Neural progenitor cell (in vitro differentiated cells): ENCODE results near the gene TUBB2B. TPM values are rescaled to one million over a fixed set of nuclear protein-coding genes. Genes with fewer than 3 reads are reported as not detected.
"Not testable (repeated sequence)": the region's sequence is repeated elsewhere in the genome, so short reads cannot be mapped to it uniquely, and the experiment has no call there.

ENCODE experiments used
- DNase-seq: peaks from one replicate; pipeline ENCODE4 v3.0.0-alpha.2; 2016; ENCODE audit warnings: low spot score
- H2AFZ ChIP-seq: fragments of 200-600 bp; sonication (generic); replicated peaks from 2 replicates; pipeline ENCODE4 v1.6.1; 2016; ENCODE audit warnings: antibody characterized with exemption
- H3F3A ChIP-seq: fragments of 200-600 bp; sonication (generic); 2 replicates; pipeline ENCODE4 v1.6.1; 2016; ENCODE audit warnings: antibody characterized with exemption, low read depth
- H3K27ac ChIP-seq: fragments of 200-600 bp; sonication (generic); 2 replicates; pipeline ENCODE4 v1.5.1; 2016; ENCODE audit warnings: mild to moderate bottlenecking
- H3K27me3 ChIP-seq: fragments of 200-600 bp; sonication (generic); 2 replicates; pipeline ENCODE4 v1.6.1; 2016; ENCODE audit warnings: mild to moderate bottlenecking, moderate library complexity
- H3K36me3 ChIP-seq: fragments of 200-600 bp; sonication (generic); 2 replicates; pipeline ENCODE4 v1.5.1; 2016
- H3K4me1 ChIP-seq: fragments of 200-600 bp; sonication (generic); 2 replicates; pipeline ENCODE4 v1.6.1; 2016; ENCODE audit warnings: mixed run types
- H3K4me2 ChIP-seq: fragments of 200-600 bp; sonication (generic); 2 replicates; pipeline ENCODE4 v1.6.1; 2016
- H3K4me3 ChIP-seq: fragments of 200-600 bp; sonication (generic); 2 replicates; pipeline ENCODE4 v1.5.1; 2016
- H3K79me2 ChIP-seq: fragments of 200-600 bp; sonication (generic); 2 replicates; pipeline ENCODE4 v1.6.1; 2016; ENCODE audit warnings: low read depth
- H3K9ac ChIP-seq: fragments of 200-600 bp; sonication (generic); 2 replicates; pipeline ENCODE4 v1.6.1; 2016
- H3K9me3 ChIP-seq: fragments of 200-600 bp; sonication (generic); 2 replicates; pipeline ENCODE4 v1.5.1; 2016; ENCODE audit warnings: low read depth
- H4K20me1 ChIP-seq: fragments of 200-600 bp; sonication (generic); 2 replicates; pipeline ENCODE4 v1.6.1; 2016; ENCODE audit warnings: low read depth
- H3K27ac Mint-ChIP-seq: 3 replicates; pipeline ENCODE4 v1.8.0; 2021; ENCODE audit warnings: mixed read lengths
- H3K27me3 Mint-ChIP-seq: 2 replicates; pipeline ENCODE4 v1.8.0; 2022; ENCODE audit warnings: low read depth, mild to moderate bottlenecking, inconsistent platforms, moderate library complexity, mixed read lengths; ENCODE audit not compliant: insufficient read depth
- H3K36me3 Mint-ChIP-seq: 3 replicates; pipeline ENCODE4 v1.8.0; 2021; ENCODE audit warnings: mixed read lengths
- H3K4me1 Mint-ChIP-seq: 3 replicates; pipeline ENCODE4 v1.8.0; 2021; ENCODE audit warnings: mixed read lengths
- H3K4me3 Mint-ChIP-seq: 3 replicates; pipeline ENCODE4 v1.8.0; 2021; ENCODE audit warnings: mild to moderate bottlenecking, moderate library complexity, mixed read lengths
- H3K9me3 Mint-ChIP-seq: 3 replicates; pipeline ENCODE4 v1.8.0; 2020; ENCODE audit warnings: mixed read lengths
- EZH2 ChIP-seq: fragments of 200-600 bp; sonication (generic); IDR thresholded peaks from 2 replicates; pipeline ENCODE4 v1.6.1; 2017; ENCODE audit warnings: antibody characterized with exemption, mild to moderate bottlenecking, moderate library complexity
- EZH2phosphoT487 ChIP-seq: fragments of 200-600 bp; sonication (generic); IDR thresholded peaks from 2 replicates; pipeline ENCODE4 v1.6.1; 2017; ENCODE audit warnings: antibody characterized with exemption
- total RNA-seq: library from RNA; depleted of rRNA; stranded (reverse); fragments of >200 nt; gene quantifications from 2 replicates; pipeline ENCODE4 v1.2.3, GENCODE V29; 2015; ENCODE audit warnings: low replicate concordance
- TF ChIP-seq, protein P1 (sequence below): fragments of 200-600 bp; sonication (generic); IDR thresholded peaks from 2 replicates; pipeline ENCODE4 v1.5.1; 2017; ENCODE audit warnings: antibody characterized with exemption, mild to moderate bottlenecking

Gene TUBB2B
- total RNA-seq, 1 donor from 2014 or later: 362 TPM

DNA sequence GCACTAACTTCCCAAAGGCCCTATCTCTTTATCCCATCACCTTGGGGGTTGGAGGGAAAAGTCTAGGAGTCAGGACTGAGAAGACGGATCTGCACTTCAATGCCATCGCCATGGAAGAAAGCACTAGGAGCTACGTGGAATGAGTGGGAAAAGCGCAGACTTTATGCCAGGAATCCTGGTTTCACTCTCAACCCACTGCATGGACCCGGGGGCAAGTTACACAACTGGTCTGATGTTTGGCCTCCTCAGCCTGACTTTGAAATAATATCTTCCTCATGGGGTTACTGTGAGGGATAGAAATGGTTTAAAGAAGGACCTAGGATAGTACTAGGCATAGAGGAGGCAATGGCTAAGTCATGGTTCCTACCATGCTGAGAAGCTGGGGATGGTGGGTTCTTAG is 17.8 kb upstream of the TUBB2B start:
- Mint-ChIP-seq H3K4me3 (no peak overlapping the region), H3K9me3 (no peaks in the 10 kb centered on the region), H3K4me1 (peaks cover 52% of the 10 kb centered on the region), H3K36me3 (peaks cover 28% of the 10 kb centered on the region), H3K27me3 (peaks cover 10% of the 10 kb centered on the region), H3K27ac (no peak overlapping the region)
- Histone ChIP-seq H3K9ac (no peak overlapping the region), H4K20me1 (no peaks in the 10 kb centered on the region), H2AFZ (no peak overlapping the region), H3F3A (peaks cover 22% of the 10 kb centered on the region), H3K27me3 (no peaks in the 10 kb centered on the region), H3K9me3 (no peaks in the 10 kb centered on the region), H3K4me2 (no peak overlapping the region), H3K4me3 (no peak overlapping the region), H3K36me3 (no peaks in the 10 kb centered on the region), H3K4me1 (peaks cover 35% of the 10 kb centered on the region), H3K27ac (no peak overlapping the region), H3K79me2 (no peaks in the 10 kb centered on the region)
- TF ChIP-seq, protein P1, sequence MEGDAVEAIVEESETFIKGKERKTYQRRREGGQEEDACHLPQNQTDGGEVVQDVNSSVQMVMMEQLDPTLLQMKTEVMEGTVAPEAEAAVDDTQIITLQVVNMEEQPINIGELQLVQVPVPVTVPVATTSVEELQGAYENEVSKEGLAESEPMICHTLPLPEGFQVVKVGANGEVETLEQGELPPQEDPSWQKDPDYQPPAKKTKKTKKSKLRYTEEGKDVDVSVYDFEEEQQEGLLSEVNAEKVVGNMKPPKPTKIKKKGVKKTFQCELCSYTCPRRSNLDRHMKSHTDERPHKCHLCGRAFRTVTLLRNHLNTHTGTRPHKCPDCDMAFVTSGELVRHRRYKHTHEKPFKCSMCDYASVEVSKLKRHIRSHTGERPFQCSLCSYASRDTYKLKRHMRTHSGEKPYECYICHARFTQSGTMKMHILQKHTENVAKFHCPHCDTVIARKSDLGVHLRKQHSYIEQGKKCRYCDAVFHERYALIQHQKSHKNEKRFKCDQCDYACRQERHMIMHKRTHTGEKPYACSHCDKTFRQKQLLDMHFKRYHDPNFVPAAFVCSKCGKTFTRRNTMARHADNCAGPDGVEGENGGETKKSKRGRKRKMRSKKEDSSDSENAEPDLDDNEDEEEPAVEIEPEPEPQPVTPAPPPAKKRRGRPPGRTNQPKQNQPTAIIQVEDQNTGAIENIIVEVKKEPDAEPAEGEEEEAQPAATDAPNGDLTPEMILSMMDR: no peak
- DNase-seq: no peak

DNA sequence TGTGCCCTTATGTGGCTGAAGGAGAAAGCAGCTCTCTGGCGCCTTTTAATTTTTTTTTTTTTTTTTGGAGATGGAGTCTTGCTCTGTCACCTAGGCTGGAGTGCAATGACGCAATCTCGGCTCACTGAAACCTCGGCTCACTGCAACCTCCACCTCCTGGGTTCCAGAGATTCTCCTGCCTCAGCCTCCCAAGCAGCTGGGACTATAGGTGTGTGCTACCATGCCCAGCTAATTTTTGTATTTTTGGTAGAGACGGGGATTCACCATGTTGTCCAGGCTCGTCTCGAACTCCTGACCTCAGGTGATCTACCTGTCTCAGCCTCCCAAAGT is 17.3 kb upstream of the TUBB2B start:
- not testable (repeated sequence) for H3K9me3 Mint-ChIP-seq, H4K20me1 ChIP-seq, H3K9me3 ChIP-seq, H3K27me3 ChIP-seq, H3K27ac ChIP-seq, H3K4me3 ChIP-seq, H3K4me3 Mint-ChIP-seq, H3K79me2 ChIP-seq, H3K9ac ChIP-seq, H2AFZ ChIP-seq, H3K4me2 ChIP-seq, DNase-seq, H3K27ac Mint-ChIP-seq, H3K36me3 ChIP-seq
- Histone ChIP-seq H3F3A (peaks cover 18% of the 10 kb centered on the region), H3K4me1 (peaks cover 31% of the 10 kb centered on the region)
- Mint-ChIP-seq H3K4me1 (peaks cover 52% of the 10 kb centered on the region), H3K36me3 (peaks cover 28% of the 10 kb centered on the region), H3K27me3 (peaks cover 10% of the 10 kb centered on the region)

DNA sequence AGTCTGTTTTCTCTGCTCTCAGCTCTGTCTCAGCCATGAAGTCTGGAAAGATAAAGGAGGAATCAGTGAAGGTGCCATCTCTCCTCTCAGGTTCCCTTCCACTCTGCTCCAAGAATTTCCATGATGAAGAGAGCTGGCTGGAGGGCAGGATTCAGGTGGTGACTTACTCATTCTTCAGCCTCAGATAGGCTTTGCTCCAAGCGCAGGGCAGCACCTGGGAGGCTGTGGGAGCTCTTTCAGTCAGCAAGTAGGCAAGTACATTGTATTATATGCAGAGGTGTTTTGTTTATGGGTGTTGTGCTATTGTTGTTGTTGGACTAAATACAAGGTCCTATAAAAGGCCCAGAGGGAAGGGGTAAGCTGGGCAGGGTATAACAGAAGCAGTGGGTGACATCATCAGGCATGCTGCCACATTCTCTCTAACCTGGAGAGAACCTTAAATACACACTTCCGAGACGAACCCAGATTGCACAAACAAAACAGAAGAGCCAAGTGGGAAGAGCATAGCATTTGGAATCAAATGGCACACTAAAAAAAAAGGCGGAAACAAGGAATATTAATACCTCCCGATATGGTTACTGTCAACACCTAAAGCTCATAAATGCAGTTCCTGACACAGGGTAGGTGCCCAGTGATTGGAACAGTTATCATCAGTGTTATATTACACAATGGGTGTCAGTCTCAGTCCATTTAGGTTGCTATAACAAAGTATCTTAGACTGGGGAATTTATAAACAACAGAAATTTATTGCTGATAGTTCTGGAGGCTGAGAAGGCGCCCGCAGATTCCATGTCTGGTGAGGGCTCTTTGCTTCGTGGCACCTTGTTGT is 16.8 kb upstream of the TUBB2B start:
- H3K27ac Mint-ChIP-seq: no peak overlapping the region
- Histone ChIP-seq H3K4me2 (no peak overlapping the region), H3K36me3 (no peaks in the 10 kb centered on the region), H3K9ac (no peak overlapping the region), H3K79me2 (no peaks in the 10 kb centered on the region), H4K20me1 (no peaks in the 10 kb centered on the region), H3K9me3 (no peaks in the 10 kb centered on the region), H3K4me3 (no peak overlapping the region), H3K27me3 (no peaks in the 10 kb centered on the region), H3K27ac (no peak overlapping the region), H3F3A (peaks cover 13% of the 10 kb centered on the region), H2AFZ (no peak overlapping the region), H3K4me1 (peaks cover 25% of the 10 kb centered on the region)
- no peak for DNase-seq
- TF ChIP-seq EZH2 (no peak), EZH2phosphoT487 (no peak)
- TF ChIP-seq, protein P1: no peak
- peak overlapping the region; percentile 6 for H3K4me3 Mint-ChIP-seq
- H3K36me3 Mint-ChIP-seq: peaks cover 28% of the 10 kb centered on the region
- H3K27me3 Mint-ChIP-seq: peaks cover 8% of the 10 kb centered on the region
- no peaks in the 10 kb centered on the region for H3K9me3 Mint-ChIP-seq
- peaks cover 50% of the 10 kb centered on the region for H3K4me1 Mint-ChIP-seq

DNA sequence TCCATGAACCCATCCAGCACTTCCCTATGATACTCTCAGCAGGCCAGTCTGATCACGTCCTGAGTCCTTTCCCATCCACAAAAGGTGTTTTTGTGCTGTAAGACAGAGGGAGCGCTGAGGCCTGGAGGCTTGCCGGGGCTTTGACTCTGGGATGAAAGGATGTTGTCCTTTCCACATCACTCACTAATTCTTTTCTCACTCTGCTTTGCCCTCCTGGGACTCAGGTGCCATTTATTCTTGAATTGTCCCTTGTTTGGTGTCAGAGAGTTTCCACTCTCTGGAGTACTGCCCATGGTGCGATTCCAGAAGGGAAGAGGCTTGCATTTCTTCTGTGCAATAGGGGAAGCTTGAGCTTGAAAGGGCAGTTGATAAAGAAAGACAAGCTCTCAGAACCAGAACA is 15.3 kb upstream of the TUBB2B start:
- no peak overlapping the region for H3K9ac ChIP-seq
- no peaks in the 10 kb centered on the region for H3K9me3 ChIP-seq
- no peaks in the 10 kb centered on the region for H3K36me3 ChIP-seq
- no peaks in the 10 kb centered on the region for H4K20me1 ChIP-seq
- H3F3A ChIP-seq: peaks cover 16% of the 10 kb centered on the region
- H3K36me3 Mint-ChIP-seq: peaks cover 35% of the 10 kb centered on the region
- no peak overlapping the region for H2AFZ ChIP-seq
- no peak overlapping the region for H3K4me3 ChIP-seq
- H3K4me2 ChIP-seq: peak overlapping the region; percentile 19
- no peak for DNase-seq
- no peak overlapping the region for H3K27ac Mint-ChIP-seq
- no peaks in the 10 kb centered on the region for H3K9me3 Mint-ChIP-seq
- no peaks in the 10 kb centered on the region for H3K27me3 ChIP-seq
- peak overlapping the region; percentile 34 for H3K4me3 Mint-ChIP-seq
- H3K79me2 ChIP-seq: no peaks in the 10 kb centered on the region
- peaks cover 8% of the 10 kb centered on the region for H3K27me3 Mint-ChIP-seq
- H3K4me1 ChIP-seq: peaks cover 16% of the 10 kb centered on the region
- H3K27ac ChIP-seq: no peak overlapping the region
- TF ChIP-seq EZH2phosphoT487 (no peak), EZH2 (no peak)
- TF ChIP-seq, protein P1: no peak
- peaks cover 46% of the 10 kb centered on the region for H3K4me1 Mint-ChIP-seq

DNA sequence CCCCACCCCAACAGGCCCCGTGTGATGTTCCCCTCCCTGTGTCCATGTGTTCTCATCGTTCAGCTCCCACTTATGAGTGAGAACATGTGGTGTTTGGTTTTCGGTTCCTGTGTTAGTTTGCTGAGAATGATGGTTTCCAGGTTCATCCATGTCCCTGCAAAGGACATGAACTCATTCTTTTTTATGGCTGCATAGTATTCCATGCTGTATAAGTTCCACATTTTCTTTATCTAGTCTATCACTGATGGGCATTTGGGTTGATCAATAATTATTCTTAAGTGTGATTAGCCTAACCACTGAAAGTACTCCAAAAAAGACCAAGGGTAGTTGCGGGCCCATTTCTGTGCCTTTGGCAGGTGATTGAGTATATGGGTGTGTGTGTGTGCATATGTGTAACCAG is 14.3 kb upstream of the TUBB2B start:
- not testable (repeated sequence) for H3K36me3 ChIP-seq, H3K4me2 ChIP-seq, H3K4me3 Mint-ChIP-seq, H3K27ac Mint-ChIP-seq, H3K9me3 ChIP-seq, H3K9me3 Mint-ChIP-seq, H3K4me3 ChIP-seq, H2AFZ ChIP-seq, H4K20me1 ChIP-seq, DNase-seq, H3K27me3 ChIP-seq, H3K79me2 ChIP-seq, H3K27me3 Mint-ChIP-seq, H3K9ac ChIP-seq, H3K27ac ChIP-seq
- H3K36me3 Mint-ChIP-seq: peaks cover 38% of the 10 kb centered on the region
- peaks cover 41% of the 10 kb centered on the region for H3K4me1 Mint-ChIP-seq
- peaks cover 16% of the 10 kb centered on the region for H3F3A ChIP-seq
- peaks cover 11% of the 10 kb centered on the region for H3K4me1 ChIP-seq
